Neural progenitor cell (in vitro differentiated cells): ENCODE results near the gene TEX10.

Experiments used
- EZH2 ChIP-seq: fragments of 200-600 bp; sonication (generic); IDR thresholded peaks from 2 replicates; pipeline ENCODE4 v1.6.1; 2017; ENCODE audit warnings: antibody characterized with exemption, mild to moderate bottlenecking, moderate library complexity
- TF ChIP-seq, protein P1 (sequence below): fragments of 200-600 bp; sonication (generic); IDR thresholded peaks from 2 replicates; pipeline ENCODE4 v1.5.1; 2017; ENCODE audit warnings: antibody characterized with exemption, mild to moderate bottlenecking

DNA sequence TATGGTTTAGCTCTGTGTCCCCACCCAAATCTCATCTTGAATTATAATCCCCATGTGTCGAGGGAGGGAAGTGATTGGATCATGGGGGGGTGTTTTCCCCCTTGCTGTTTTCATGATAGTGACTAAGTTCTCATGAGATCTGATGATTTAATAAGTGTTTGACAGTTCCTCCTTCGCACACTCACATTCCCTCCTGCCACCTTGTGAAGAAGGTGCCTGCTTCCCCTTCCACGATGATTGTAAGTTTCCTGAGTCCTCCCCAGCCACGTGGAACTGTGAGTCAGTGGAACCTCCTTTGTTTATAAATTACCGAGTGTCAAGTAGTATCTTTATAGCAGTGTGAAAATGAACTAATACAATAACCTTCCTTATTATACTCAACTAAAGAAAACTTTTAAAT lies 24.3 kb upstream of the TEX10 start:
- TF ChIP-seq, protein P1, sequence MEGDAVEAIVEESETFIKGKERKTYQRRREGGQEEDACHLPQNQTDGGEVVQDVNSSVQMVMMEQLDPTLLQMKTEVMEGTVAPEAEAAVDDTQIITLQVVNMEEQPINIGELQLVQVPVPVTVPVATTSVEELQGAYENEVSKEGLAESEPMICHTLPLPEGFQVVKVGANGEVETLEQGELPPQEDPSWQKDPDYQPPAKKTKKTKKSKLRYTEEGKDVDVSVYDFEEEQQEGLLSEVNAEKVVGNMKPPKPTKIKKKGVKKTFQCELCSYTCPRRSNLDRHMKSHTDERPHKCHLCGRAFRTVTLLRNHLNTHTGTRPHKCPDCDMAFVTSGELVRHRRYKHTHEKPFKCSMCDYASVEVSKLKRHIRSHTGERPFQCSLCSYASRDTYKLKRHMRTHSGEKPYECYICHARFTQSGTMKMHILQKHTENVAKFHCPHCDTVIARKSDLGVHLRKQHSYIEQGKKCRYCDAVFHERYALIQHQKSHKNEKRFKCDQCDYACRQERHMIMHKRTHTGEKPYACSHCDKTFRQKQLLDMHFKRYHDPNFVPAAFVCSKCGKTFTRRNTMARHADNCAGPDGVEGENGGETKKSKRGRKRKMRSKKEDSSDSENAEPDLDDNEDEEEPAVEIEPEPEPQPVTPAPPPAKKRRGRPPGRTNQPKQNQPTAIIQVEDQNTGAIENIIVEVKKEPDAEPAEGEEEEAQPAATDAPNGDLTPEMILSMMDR = no peak
- no peak for TF ChIP-seq EZH2
